HEK293 (cell line): ENCODE measurements around the gene SETD5.
A peak's percentile ranks its signal among the peaks of the same experiment; 100 is the strongest.

Experiments used
- FEZF1 ChIP-seq: fragments of 450-650 bp; formaldehyde crosslinking; IDR thresholded peaks from 2 replicates; pipeline ENCODE4 v1.5.1; 2016; ENCODE audit warnings: missing biosample characterization, missing genetic modification characterization
- KLF7 ChIP-seq: fragments of 450-650 bp; formaldehyde crosslinking; IDR thresholded peaks from 2 replicates; pipeline ENCODE4 v1.5.1; 2016; ENCODE audit warnings: missing biosample characterization, missing genetic modification characterization, borderline replicate concordance
- MZF1 ChIP-seq: fragments of 450-650 bp; formaldehyde crosslinking; IDR thresholded peaks from 2 replicates; pipeline ENCODE4 v1.5.1; 2017; ENCODE audit warnings: missing biosample characterization, missing genetic modification characterization, borderline replicate concordance
- OSR2 ChIP-seq: fragments of 450-650 bp; formaldehyde crosslinking; IDR thresholded peaks from 2 replicates; pipeline ENCODE4 v1.5.1; 2016; ENCODE audit warnings: missing biosample characterization, missing genetic modification characterization
- PATZ1 ChIP-seq: fragments of 450-650 bp; formaldehyde crosslinking; IDR thresholded peaks from 2 replicates; pipeline ENCODE4 v1.5.1; 2016; ENCODE audit warnings: missing biosample characterization, missing genetic modification characterization
- PRDM4 ChIP-seq: fragments of 450-650 bp; formaldehyde crosslinking; IDR thresholded peaks from 2 replicates; pipeline ENCODE4 v1.5.1; 2017; ENCODE audit warnings: missing biosample characterization, missing genetic modification characterization
- YY2 ChIP-seq: fragments of 450-650 bp; formaldehyde crosslinking; IDR thresholded peaks from 2 replicates; pipeline ENCODE4 v1.5.1; 2016; ENCODE audit warnings: missing biosample characterization, missing genetic modification characterization
- ZBTB7A ChIP-seq: fragments of 450-650 bp; formaldehyde crosslinking; IDR thresholded peaks from 2 replicates; pipeline ENCODE4 v1.5.1; 2016; ENCODE audit warnings: low read depth, missing biosample characterization, missing genetic modification characterization
- ZFHX2 ChIP-seq: fragments of 450-650 bp; formaldehyde crosslinking; conservative IDR thresholded peaks from 2 replicates; pipeline ENCODE4 v1.5.1; 2016; ENCODE audit warnings: missing biosample characterization, missing genetic modification characterization
- ZNF146 ChIP-seq: fragments of 450-650 bp; formaldehyde crosslinking; IDR thresholded peaks from 2 replicates; pipeline ENCODE4 v1.5.1; 2016; ENCODE audit warnings: missing biosample characterization, missing genetic modification characterization
- ZNF175 ChIP-seq: fragments of 450-650 bp; formaldehyde crosslinking; IDR thresholded peaks from 2 replicates; pipeline ENCODE4 v1.5.1; 2016; ENCODE audit warnings: missing biosample characterization, missing genetic modification characterization
- ZNF2 ChIP-seq: fragments of 450-650 bp; formaldehyde crosslinking; IDR thresholded peaks from 2 replicates; pipeline ENCODE4 v1.5.1; 2016; ENCODE audit warnings: missing biosample characterization, missing genetic modification characterization
- ZNF362 ChIP-seq: fragments of 450-650 bp; formaldehyde crosslinking; IDR thresholded peaks from 2 replicates; pipeline ENCODE4 v1.5.1; 2016; ENCODE audit warnings: missing biosample characterization, missing genetic modification characterization
- ZNF501 ChIP-seq: fragments of 450-650 bp; formaldehyde crosslinking; IDR thresholded peaks from 2 replicates; pipeline ENCODE4 v1.5.1; 2016; ENCODE audit warnings: missing biosample characterization, missing genetic modification characterization
- ZNF518A ChIP-seq: fragments of 450-650 bp; formaldehyde crosslinking; conservative IDR thresholded peaks from 2 replicates; pipeline ENCODE4 v1.5.1; 2016; ENCODE audit warnings: low read depth, missing biosample characterization, missing genetic modification characterization
- ZNF529 ChIP-seq: fragments of 450-650 bp; formaldehyde crosslinking; IDR thresholded peaks from 2 replicates; pipeline ENCODE4 v1.5.1; 2017; ENCODE audit warnings: missing genetic modification characterization, missing biosample characterization; ENCODE audit not compliant: insufficient replicate concordance
- ZNF600 ChIP-seq: fragments of 450-650 bp; formaldehyde crosslinking; IDR thresholded peaks from 2 replicates; pipeline ENCODE4 v1.5.1; 2016; ENCODE audit warnings: missing biosample characterization, missing genetic modification characterization
- ZNF639 ChIP-seq: fragments of 450-650 bp; formaldehyde crosslinking; IDR thresholded peaks from 2 replicates; pipeline ENCODE4 v1.5.1; 2016; ENCODE audit warnings: missing biosample characterization, missing genetic modification characterization
- ZNF768 ChIP-seq: fragments of 450-650 bp; formaldehyde crosslinking; IDR thresholded peaks from 2 replicates; pipeline ENCODE4 v1.5.1; 2018; ENCODE audit warnings: missing biosample characterization, mild to moderate bottlenecking, missing genetic modification characterization
- ZSCAN30 ChIP-seq: fragments of 450-650 bp; IDR thresholded peaks from 2 replicates; pipeline ENCODE4 v1.5.1; 2018; ENCODE audit warnings: missing biosample characterization, mild to moderate bottlenecking, missing genetic modification characterization, moderate library complexity
- TF ChIP-seq, protein P1 (sequence below): fragments of 450-650 bp; formaldehyde crosslinking; IDR thresholded peaks from 2 replicates; pipeline ENCODE4 v1.5.1; 2017; ENCODE audit warnings: missing biosample characterization, mild to moderate bottlenecking, missing genetic modification characterization, moderate library complexity
- TF ChIP-seq, protein P2 (sequence below): fragments of 450-650 bp; formaldehyde crosslinking; IDR thresholded peaks from 2 replicates; pipeline ENCODE4 v1.5.1; 2016; ENCODE audit warnings: missing biosample characterization, missing genetic modification characterization

SETD5 gene

DNA sequence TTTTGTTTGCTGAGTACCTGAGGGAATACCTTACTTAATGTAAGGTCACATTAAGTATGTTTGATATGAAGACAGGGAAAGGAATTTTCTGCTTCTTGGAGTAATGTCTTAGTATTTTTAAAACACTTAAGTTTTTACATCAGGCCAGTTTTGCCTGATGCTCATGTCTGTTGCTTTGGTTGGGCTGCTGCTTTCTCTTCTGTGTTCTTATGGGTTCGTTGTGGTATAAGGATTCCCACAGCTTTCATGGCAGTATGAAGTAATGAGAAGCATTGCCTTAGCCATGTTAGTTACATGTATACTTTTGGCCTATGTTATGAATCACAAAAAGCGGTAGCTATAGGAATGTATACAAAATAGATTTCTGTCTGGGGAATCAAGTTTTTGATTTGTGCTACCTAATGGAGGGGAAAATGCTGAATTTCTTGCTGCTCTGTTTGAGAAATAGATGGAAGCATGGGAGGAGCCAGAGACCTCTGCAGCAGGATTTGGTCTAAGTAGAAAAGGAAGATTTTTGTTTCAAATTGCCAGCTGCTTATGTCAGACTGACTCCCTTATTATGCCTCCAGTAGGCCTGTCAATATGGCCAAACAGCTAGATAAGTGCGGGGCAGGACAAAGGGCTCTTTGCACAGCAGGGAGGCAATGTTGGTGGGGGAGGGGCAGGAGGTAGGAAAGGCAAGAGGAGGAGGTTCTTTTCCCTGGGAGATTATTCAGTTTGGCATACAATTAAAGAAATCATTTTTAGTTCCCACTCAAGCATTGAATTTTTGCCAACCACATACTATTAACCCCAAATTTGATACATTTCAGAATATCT, 5.2 kb downstream of the SETD5 start (continued):
- TF ChIP-seq, protein P1, sequence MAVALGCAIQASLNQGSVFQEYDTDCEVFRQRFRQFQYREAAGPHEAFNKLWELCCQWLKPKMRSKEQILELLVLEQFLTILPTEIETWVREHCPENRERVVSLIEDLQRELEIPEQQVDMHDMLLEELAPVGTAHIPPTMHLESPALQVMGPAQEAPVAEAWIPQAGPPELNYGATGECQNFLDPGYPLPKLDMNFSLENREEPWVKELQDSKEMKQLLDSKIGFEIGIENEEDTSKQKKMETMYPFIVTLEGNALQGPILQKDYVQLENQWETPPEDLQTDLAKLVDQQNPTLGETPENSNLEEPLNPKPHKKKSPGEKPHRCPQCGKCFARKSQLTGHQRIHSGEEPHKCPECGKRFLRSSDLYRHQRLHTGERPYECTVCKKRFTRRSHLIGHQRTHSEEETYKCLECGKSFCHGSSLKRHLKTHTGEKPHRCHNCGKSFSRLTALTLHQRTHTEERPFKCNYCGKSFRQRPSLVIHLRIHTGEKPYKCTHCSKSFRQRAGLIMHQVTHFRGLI (tag by site-specific recombination) = peak; percentile 83
- TF ChIP-seq PATZ1 (tag by site-specific recombination) (peak; percentile 65), ZNF146 (tag by site-specific recombination) (no peak), ZSCAN30 (tag by site-specific recombination) (0 out of 2 replicates have a peak, but pooled peaks have one; percentile 49), YY2 (tag by site-specific recombination) (no peak), ZNF600 (tag by site-specific recombination) (peak; percentile 45; the same call in 1 of the 2 replicates), MZF1 (tag by site-specific recombination) (peak; percentile 49), ZNF518A (tag by site-specific recombination) (0 out of 2 replicates have a peak, but pooled peaks have one; percentile 21), ZFHX2 (no peak), ZNF529 (tag by site-specific recombination) (peak; percentile 95), PRDM4 (tag by site-specific recombination) (peak; percentile 22; the same call in 1 of the 2 replicates), ZNF639 (tag by site-specific recombination) (0 out of 2 replicates have a peak, but pooled peaks have one; percentile 32), ZNF2 (tag by site-specific recombination) (0 out of 2 replicates have a peak, but pooled peaks have one; percentile 2), ZNF501 (tag by site-specific recombination) (0 out of 2 replicates have a peak, but pooled peaks have one; percentile 9), KLF7 (tag by site-specific recombination) (no peak), FEZF1 (peak; percentile 53; the same call in 1 of the 2 replicates), ZNF362 (no peak), ZNF175 (tag by site-specific recombination) (no peak), ZBTB7A (tag by site-specific recombination) (no peak), OSR2 (peak; percentile 82), ZNF768 (tag by site-specific recombination) (no peak)
- TF ChIP-seq, protein P2, sequence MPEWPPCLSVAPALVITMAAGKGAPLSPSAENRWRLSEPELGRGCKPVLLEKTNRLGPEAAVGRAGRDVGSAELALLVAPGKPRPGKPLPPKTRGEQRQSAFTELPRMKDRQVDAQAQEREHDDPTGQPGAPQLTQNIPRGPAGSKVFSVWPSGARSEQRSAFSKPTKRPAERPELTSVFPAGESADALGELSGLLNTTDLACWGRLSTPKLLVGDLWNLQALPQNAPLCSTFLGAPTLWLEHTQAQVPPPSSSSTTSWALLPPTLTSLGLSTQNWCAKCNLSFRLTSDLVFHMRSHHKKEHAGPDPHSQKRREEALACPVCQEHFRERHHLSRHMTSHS = 0 out of 2 replicates have a peak, but pooled peaks have one; percentile 15
